ENCODE results near the gene ZNF688. TPM values are rescaled to one million over a fixed set of nuclear protein-coding genes. Genes with fewer than 3 reads are reported as not detected.

ZNF688 gene
- total RNA-seq = 10 to 100 TPM; 17.6 to 33.4 (median 23.5) TPM

DNA sequence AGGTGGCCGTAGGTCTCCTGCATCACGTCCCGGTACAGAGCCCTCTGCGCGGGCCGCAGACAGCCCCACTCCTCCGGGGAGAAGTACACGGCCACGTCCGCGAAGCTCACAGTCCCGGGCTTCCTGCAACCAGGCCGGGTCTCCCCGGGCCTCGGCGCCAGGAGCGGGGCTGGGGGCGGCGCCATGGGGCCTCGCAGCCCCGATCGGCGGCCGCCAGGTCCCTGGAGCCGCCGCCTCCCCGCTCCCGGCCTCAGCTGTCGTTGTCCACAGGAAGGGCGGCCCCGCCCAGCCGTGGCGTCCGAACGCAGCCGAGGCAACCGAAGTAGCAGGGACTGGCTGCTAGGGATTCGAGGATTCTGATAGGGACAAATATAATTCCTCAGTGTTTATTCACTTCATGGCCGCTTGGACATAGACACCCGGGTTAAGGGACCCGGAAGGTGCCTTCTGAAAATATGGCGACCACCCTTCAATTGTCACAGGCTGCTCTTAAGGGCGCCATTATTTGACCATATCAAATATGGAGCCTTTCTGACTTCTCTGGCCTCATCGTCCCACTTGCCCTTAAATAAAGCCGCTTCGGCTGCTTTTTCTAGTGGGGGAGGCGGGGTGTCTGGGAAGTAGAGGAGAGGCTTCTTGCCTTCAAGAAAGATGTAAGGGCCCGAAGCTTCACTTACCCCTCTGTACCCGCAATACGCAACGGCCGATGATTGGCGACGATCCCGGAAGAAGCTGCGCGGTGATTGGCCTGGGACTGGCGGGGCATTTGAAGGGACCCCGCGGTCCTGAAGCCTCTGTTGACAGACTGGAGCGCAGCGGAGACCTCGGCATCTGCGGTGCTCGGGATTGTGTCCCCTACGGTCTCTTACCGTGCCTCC lies at the start of gene ZNF688:
ZNF688 (minus strand) TSS at position 270 of the 878 bp plus-strand sequence; CDS start at position 185, 85 bp downstream.
- intact Hi-C loops (cut with DNase I) = no loop called here
- no peaks in the 10 kb centered on the region for H3K27me3 ChIP-seq
- DNase-seq (ENCODE audit: extremely low spot score) = peak; percentile 99
- TF ChIP-seq, protein P1, sequence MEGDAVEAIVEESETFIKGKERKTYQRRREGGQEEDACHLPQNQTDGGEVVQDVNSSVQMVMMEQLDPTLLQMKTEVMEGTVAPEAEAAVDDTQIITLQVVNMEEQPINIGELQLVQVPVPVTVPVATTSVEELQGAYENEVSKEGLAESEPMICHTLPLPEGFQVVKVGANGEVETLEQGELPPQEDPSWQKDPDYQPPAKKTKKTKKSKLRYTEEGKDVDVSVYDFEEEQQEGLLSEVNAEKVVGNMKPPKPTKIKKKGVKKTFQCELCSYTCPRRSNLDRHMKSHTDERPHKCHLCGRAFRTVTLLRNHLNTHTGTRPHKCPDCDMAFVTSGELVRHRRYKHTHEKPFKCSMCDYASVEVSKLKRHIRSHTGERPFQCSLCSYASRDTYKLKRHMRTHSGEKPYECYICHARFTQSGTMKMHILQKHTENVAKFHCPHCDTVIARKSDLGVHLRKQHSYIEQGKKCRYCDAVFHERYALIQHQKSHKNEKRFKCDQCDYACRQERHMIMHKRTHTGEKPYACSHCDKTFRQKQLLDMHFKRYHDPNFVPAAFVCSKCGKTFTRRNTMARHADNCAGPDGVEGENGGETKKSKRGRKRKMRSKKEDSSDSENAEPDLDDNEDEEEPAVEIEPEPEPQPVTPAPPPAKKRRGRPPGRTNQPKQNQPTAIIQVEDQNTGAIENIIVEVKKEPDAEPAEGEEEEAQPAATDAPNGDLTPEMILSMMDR (IDR thresholded peaks at IDR 0.05) = no peak
- TF ChIP-seq POLR2A (IDR thresholded peaks at IDR 0.05; ENCODE audit: low read depth) (peak; percentile 29), POLR2AphosphoS5 (IDR thresholded peaks at IDR 0.05) (peak; percentile 82 to 86)
- H3K4me3 ChIP-seq = peak within 1 kb of the TSS; percentile 87 to 95 (median 90)
- H3K27ac ChIP-seq (replicated peaks in 1 of 4) = peak within 1 kb of the TSS; percentile 95 to 100 (median 98)
- WGBS = 0% methylated on average over 24 of the region's 67 CpGs
- no peaks in the 10 kb centered on the region for H3K9me3 ChIP-seq
- H3K4me1 ChIP-seq = peaks cover 22 to 29% (median 24%) of the 10 kb centered on the region in 4 donors
- peaks cover 0 to 13% (median 3%) of the 10 kb centered on the region in 4 donors for H3K36me3 ChIP-seq

DNA sequence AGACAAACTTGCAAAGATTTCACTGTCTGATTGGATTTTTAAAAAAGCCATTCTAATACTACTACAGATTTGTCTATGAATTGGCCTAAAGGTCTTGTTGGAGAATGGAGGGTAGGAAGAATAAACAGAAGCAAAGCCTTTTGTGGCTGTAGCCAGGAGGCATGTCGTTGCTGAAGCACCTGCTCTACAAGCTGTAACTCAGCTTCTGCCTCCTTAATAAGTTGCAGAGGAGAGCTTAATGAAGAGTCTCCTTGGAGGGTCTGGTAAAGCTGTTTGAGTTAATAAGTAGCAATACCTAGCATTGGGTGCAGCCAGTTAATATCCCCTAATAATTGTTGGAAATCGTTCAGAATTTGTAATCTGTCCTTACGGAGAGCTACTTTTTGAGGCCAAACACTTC lies 48.7 kb upstream of the ZNF688 start:
- no peak for DNase-seq (ENCODE audit: extremely low spot score)
- Histone ChIP-seq H3K4me3 (no peak overlapping the region), H3K4me1 (no peaks in the 10 kb centered on the region), H3K27me3 (peaks cover 0 to 5% (median 1%) of the 10 kb centered on the region in 4 donors), H3K9me3 (no peaks in the 10 kb centered on the region), H3K36me3 (no peaks in the 10 kb centered on the region), H3K27ac (replicated peaks in 1 of 4) (no peak overlapping the region)
- 53% methylated on average over 3 of the region's 3 CpGs for WGBS
- TF ChIP-seq POLR2A (IDR thresholded peaks at IDR 0.05; ENCODE audit: low read depth) (no peak), EP300 (IDR thresholded peaks at IDR 0.05) (no peak), POLR2AphosphoS5 (IDR thresholded peaks at IDR 0.05) (no peak)
- TF ChIP-seq, protein P1 (IDR thresholded peaks at IDR 0.05) = no peak
- intact Hi-C loops (cut with DNase I) = no loop called here

DNA sequence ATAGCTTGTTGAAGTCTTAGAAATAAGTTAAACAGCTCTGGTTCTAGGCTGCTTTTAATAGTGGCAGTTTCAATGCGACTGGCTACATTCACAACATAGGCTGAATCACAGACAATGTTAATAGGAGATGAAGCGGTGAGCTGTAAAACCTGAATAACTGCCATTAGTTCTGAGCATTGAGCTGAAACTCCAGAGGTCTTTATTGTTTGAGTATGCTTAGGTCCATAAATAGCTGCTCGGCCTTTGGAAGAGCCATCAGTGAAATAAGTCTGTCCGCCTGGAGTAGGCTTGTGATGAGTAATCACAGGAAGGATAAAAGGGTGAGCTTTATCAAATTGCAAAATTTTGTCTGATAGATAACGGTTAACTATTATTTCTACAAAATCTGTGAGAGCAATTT lies 48.1 kb upstream of the ZNF688 start:
- no peak for DNase-seq (ENCODE audit: extremely low spot score)
- Histone ChIP-seq H3K27ac (replicated peaks in 1 of 4) (no peak overlapping the region), H3K4me3 (no peak overlapping the region), H3K27me3 (peaks cover 0 to 6% (median 3%) of the 10 kb centered on the region in 4 donors), H3K9me3 (no peaks in the 10 kb centered on the region), H3K36me3 (no peaks in the 10 kb centered on the region), H3K4me1 (no peaks in the 10 kb centered on the region)
- TF ChIP-seq POLR2A (IDR thresholded peaks at IDR 0.05; ENCODE audit: low read depth) = no peak
- no peak for TF ChIP-seq POLR2AphosphoS5 (IDR thresholded peaks at IDR 0.05)
- TF ChIP-seq, protein P1 (IDR thresholded peaks at IDR 0.05) = no peak
- no peak for TF ChIP-seq EP300 (IDR thresholded peaks at IDR 0.05)
- 91% methylated on average over 5 of the region's 5 CpGs for WGBS
- intact Hi-C loops (cut with DNase I) = loop anchor here (10.0 kb wide), 1 partner anchor 175 kb away; the partner anchor contains the start of gene SEPHS2

DNA sequence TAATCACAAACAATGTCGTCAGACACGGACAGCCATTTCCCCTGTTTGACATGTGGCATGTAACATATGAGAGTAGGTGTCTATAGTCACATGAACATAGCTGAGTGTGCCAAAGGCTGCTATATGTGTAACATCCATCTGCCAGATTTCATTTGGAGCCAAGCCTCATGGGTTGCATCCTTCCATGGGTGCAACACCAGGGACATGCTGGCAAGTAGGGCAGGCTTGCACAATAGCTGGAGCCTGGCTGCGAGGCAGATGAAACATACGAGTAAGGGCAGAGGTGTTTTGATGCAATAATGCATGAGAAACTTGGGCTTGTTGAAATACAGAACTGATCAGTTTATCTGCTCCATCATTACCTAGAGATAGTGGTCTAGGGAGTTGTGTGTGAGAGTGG lies 47.7 kb upstream of the ZNF688 start:
- 80% methylated on average over 4 of the region's 4 CpGs for WGBS
- Histone ChIP-seq H3K36me3 (no peaks in the 10 kb centered on the region), H3K27me3 (peaks cover 0 to 6% (median under 1%) of the 10 kb centered on the region in 4 donors), H3K4me3 (no peak overlapping the region), H3K27ac (replicated peaks in 1 of 4) (no peak overlapping the region), H3K4me1 (no peaks in the 10 kb centered on the region), H3K9me3 (no peaks in the 10 kb centered on the region)
- intact Hi-C loops (cut with DNase I) = loop anchor here (10.0 kb wide), 1 partner anchor 174 kb away; the partner anchor contains the start of gene SEPHS2
- TF ChIP-seq EP300 (IDR thresholded peaks at IDR 0.05) (no peak), POLR2A (IDR thresholded peaks at IDR 0.05; ENCODE audit: low read depth) (no peak), POLR2AphosphoS5 (IDR thresholded peaks at IDR 0.05) (no peak)
- TF ChIP-seq, protein P1 (IDR thresholded peaks at IDR 0.05) = no peak
- no peak for DNase-seq (ENCODE audit: extremely low spot score)
